ENCODE measurements around the gene NIN. TPM values are rescaled to one million over a fixed set of nuclear protein-coding genes. Genes with fewer than 3 reads are reported as not detected.

NIN gene
- total and polyA plus RNA-seq, 7 experiments from 2014 or later, result 51.1 to 149 (median 106) TPM

- ATAC-seq, result no peak
- H3K4me3 ChIP-seq (ENCODE audit: low read length), result no peak overlapping the region
- peaks cover 5 to 20% (median 19%) of the 10 kb centered on the region in 3 experiments for H3K36me3 ChIP-seq (ENCODE audit: control insufficient read depth in 2 of 3, insufficient read depth in 3 of 3, low read length in 3 of 3)
- no peaks in the 10 kb centered on the region for H3K9me3 Mint-ChIP-seq
- H3K27me3 ChIP-seq (ENCODE audit: control insufficient read depth in 2 of 2, insufficient read depth in 2 of 2, low read length in 2 of 2), result no peaks in the 10 kb centered on the region
- peaks cover 11 to 36% (median 23%) of the 10 kb centered on the region in 5 donors for H3K36me3 Mint-ChIP-seq
- H3K4me3 Mint-ChIP-seq, result no peak overlapping the region
- intact Hi-C loops (cut with micrococcal nuclease), result loop anchor here in 1 of 2 donors (2.0 kb wide), 1 partner anchor 14 kb away; no protein-coding TSS in a partner anchor
- H3K27ac Mint-ChIP-seq, result peak overlapping the region in 1 of 9 donors; percentile 31
- no peaks in the 10 kb centered on the region for H3K9me3 ChIP-seq (ENCODE audit: control insufficient read depth in 2 of 3, low read length in 3 of 3)
- ChIA-PET CTCF (interaction anchor here (0.7 kb wide), 1 partner anchor 55 kb away, joined by 3 read pairs; no protein-coding TSS in a partner anchor), POLR2A (interaction anchor here (0.7 to 1.2 kb wide), 3 partner anchors 14 to 19 kb away, joined by 3 read pairs; no protein-coding TSS in a partner anchor)
- DNase-seq, result no peak
- peaks cover 7 to 82% (median 63%) of the 10 kb centered on the region in 7 donors for H3K4me1 Mint-ChIP-seq
- peaks cover 4 to 5% of the 10 kb centered on the region in 2 donors for H3K4me1 ChIP-seq (ENCODE audit: control insufficient read depth in 2 of 2, insufficient read depth in 2 of 2, low read length in 2 of 2)
- no peaks in the 10 kb centered on the region for H3K27me3 Mint-ChIP-seq
- H3K27ac ChIP-seq (ENCODE audit: low read depth, low read length), result no peak overlapping the region
Observed at GRCh38 chr14:50806241-50806933, 24.6 kb downstream of the NIN start.

- H3K4me1 ChIP-seq (ENCODE audit: control insufficient read depth in 2 of 2, insufficient read depth in 2 of 2, low read length in 2 of 2), result peaks cover 0 to 5% of the 10 kb centered on the region in 2 donors
- Mint-ChIP-seq H3K27ac (no peak overlapping the region), H3K9me3 (no peaks in the 10 kb centered on the region), H3K4me3 (no peak overlapping the region), H3K36me3 (peaks cover 11 to 36% (median 23%) of the 10 kb centered on the region in 5 donors), H3K4me1 (peaks cover 7 to 76% (median 63%) of the 10 kb centered on the region in 7 donors), H3K27me3 (no peaks in the 10 kb centered on the region)
- DNase-seq, result no peak
- ChIA-PET CTCF (no interaction called here), POLR2A (interaction anchor here (1.2 to 2.4 kb wide), 3 partner anchors 12 to 19 kb away, joined by 3 to 12 read pairs (median 4); no protein-coding TSS in a partner anchor)
- no peak overlapping the region for H3K27ac ChIP-seq (ENCODE audit: low read depth, low read length)
- H3K27me3 ChIP-seq (ENCODE audit: control insufficient read depth in 2 of 2, insufficient read depth in 2 of 2, low read length in 2 of 2), result no peaks in the 10 kb centered on the region
- no peak overlapping the region for H3K4me3 ChIP-seq (ENCODE audit: low read length)
- no peak for ATAC-seq
- intact Hi-C loops (cut with micrococcal nuclease), result loop anchor here in 1 of 2 donors (1.0 kb wide), 1 partner anchor 8 kb away; no protein-coding TSS in a partner anchor
- H3K9me3 ChIP-seq (ENCODE audit: control insufficient read depth in 2 of 3, low read length in 3 of 3), result no peaks in the 10 kb centered on the region
- peaks cover 5 to 22% (median 21%) of the 10 kb centered on the region in 3 experiments for H3K36me3 ChIP-seq (ENCODE audit: control insufficient read depth in 2 of 3, insufficient read depth in 3 of 3, low read length in 3 of 3)
Observed at GRCh38 chr14:50805396-50805795, 25.6 kb downstream of the NIN start.

- peaks cover 5 to 28% (median 21%) of the 10 kb centered on the region in 3 experiments for H3K36me3 ChIP-seq (ENCODE audit: control insufficient read depth in 2 of 3, insufficient read depth in 3 of 3, low read length in 3 of 3)
- H3K4me1 ChIP-seq (ENCODE audit: control insufficient read depth in 2 of 2, insufficient read depth in 2 of 2, low read length in 2 of 2), result peaks cover 0 to 5% of the 10 kb centered on the region in 2 donors
- no peak for ATAC-seq
- POLR2A ChIA-PET, result interaction anchor here (0.6 to 2.4 kb wide), 7 partner anchors 11 to 367 kb away, joined by 3 to 12 read pairs (median 3); no protein-coding TSS in a partner anchor
- no peaks in the 10 kb centered on the region for H3K27me3 ChIP-seq (ENCODE audit: control insufficient read depth in 2 of 2, insufficient read depth in 2 of 2, low read length in 2 of 2)
- intact Hi-C loops (cut with micrococcal nuclease), result no loop called here
- H3K4me1 Mint-ChIP-seq, result peaks cover 6 to 77% (median 64%) of the 10 kb centered on the region in 7 donors
- no peaks in the 10 kb centered on the region for H3K9me3 Mint-ChIP-seq
- peaks cover 11 to 35% (median 22%) of the 10 kb centered on the region in 5 donors for H3K36me3 Mint-ChIP-seq
- CTCF ChIA-PET, result interaction anchor here (0.7 to 2.0 kb wide), 3 partner anchors 12 to 81 kb away, joined by 3 to 7 read pairs (median 4); no protein-coding TSS in a partner anchor
- peak overlapping the region in 2 of 10 donors; percentile 25 to 27 for H3K4me3 Mint-ChIP-seq
- no peak overlapping the region for H3K4me3 ChIP-seq (ENCODE audit: low read length)
- H3K9me3 ChIP-seq (ENCODE audit: control insufficient read depth in 2 of 3, low read length in 3 of 3), result no peaks in the 10 kb centered on the region
- peak overlapping the region in 7 of 9 donors; percentile 38 to 80 (median 65) for H3K27ac Mint-ChIP-seq
- no peak overlapping the region for H3K27ac ChIP-seq (ENCODE audit: low read depth, low read length)
- H3K27me3 Mint-ChIP-seq, result no peaks in the 10 kb centered on the region
- DNase-seq, result no peak
Observed at GRCh38 chr14:50804181-50804721, 26.7 kb downstream of the NIN start.

- H3K4me1 ChIP-seq (ENCODE audit: control insufficient read depth in 2 of 2, insufficient read depth in 2 of 2, low read length in 2 of 2), result peaks cover 0 to 5% of the 10 kb centered on the region in 2 donors
- H3K36me3 Mint-ChIP-seq, result peaks cover 15 to 45% (median 22%) of the 10 kb centered on the region in 5 donors
- ChIA-PET POLR2A (interaction anchor here (0.8 to 2.5 kb wide), 2 partner anchors 16 to 21 kb away, joined by 3 to 6 read pairs; no protein-coding TSS in a partner anchor), CTCF (no interaction called here)
- no peaks in the 10 kb centered on the region for H3K27me3 Mint-ChIP-seq
- no peaks in the 10 kb centered on the region for H3K9me3 ChIP-seq (ENCODE audit: control insufficient read depth in 2 of 3, low read length in 3 of 3)
- H3K36me3 ChIP-seq (ENCODE audit: control insufficient read depth in 2 of 3, insufficient read depth in 3 of 3, low read length in 3 of 3), result peaks cover 5 to 33% (median 21%) of the 10 kb centered on the region in 3 experiments
- intact Hi-C loops (cut with micrococcal nuclease), result loop anchor here in 1 of 2 donors (2.0 kb wide), 1 partner anchor 15 kb away; no protein-coding TSS in a partner anchor
- no peak overlapping the region for H3K4me3 Mint-ChIP-seq
- no peak for DNase-seq
- H3K27ac ChIP-seq (ENCODE audit: low read depth, low read length), result no peak overlapping the region
- no peak overlapping the region for H3K4me3 ChIP-seq (ENCODE audit: low read length)
- no peak for ATAC-seq
- H3K4me1 Mint-ChIP-seq, result peaks cover 12 to 78% (median 60%) of the 10 kb centered on the region in 7 donors
- no peaks in the 10 kb centered on the region for H3K27me3 ChIP-seq (ENCODE audit: control insufficient read depth in 2 of 2, insufficient read depth in 2 of 2, low read length in 2 of 2)
- H3K27ac Mint-ChIP-seq, result peak overlapping the region in 1 of 9 donors; percentile 15
- no peaks in the 10 kb centered on the region for H3K9me3 Mint-ChIP-seq
Observed at GRCh38 chr14:50801706-50802105, 29.3 kb downstream of the NIN start.

GRCh38 chr14:50800032-50800431 lies 30.9 kb downstream of the NIN start:
- Mint-ChIP-seq H3K36me3 (peaks cover 5 to 43% (median 12%) of the 10 kb centered on the region in 5 donors), H3K4me1 (peaks cover 13 to 79% (median 64%) of the 10 kb centered on the region in 7 donors), H3K27ac (peak overlapping the region in 3 of 9 donors; percentile 25 to 32 (median 28)), H3K9me3 (no peaks in the 10 kb centered on the region), H3K27me3 (no peaks in the 10 kb centered on the region), H3K4me3 (no peak overlapping the region)
- intact Hi-C loops (cut with micrococcal nuclease), result no loop called here
- Histone ChIP-seq H3K4me1 (ENCODE audit: control insufficient read depth in 2 of 2, insufficient read depth in 2 of 2, low read length in 2 of 2) (peaks cover 1 to 5% of the 10 kb centered on the region in 2 donors), H3K4me3 (ENCODE audit: low read length) (no peak overlapping the region), H3K36me3 (ENCODE audit: control insufficient read depth in 2 of 3, insufficient read depth in 3 of 3, low read length in 3 of 3) (peaks cover 5 to 23% (median 15%) of the 10 kb centered on the region in 3 experiments), H3K27ac (ENCODE audit: low read depth, low read length) (no peak overlapping the region), H3K27me3 (ENCODE audit: control insufficient read depth in 2 of 2, insufficient read depth in 2 of 2, low read length in 2 of 2) (no peaks in the 10 kb centered on the region), H3K9me3 (ENCODE audit: control insufficient read depth in 2 of 3, low read length in 3 of 3) (no peaks in the 10 kb centered on the region)
- DNase-seq (no peak), ATAC-seq (no peak)
- POLR2A ChIA-PET, result no interaction called here
- CTCF ChIA-PET, result interaction anchor here (0.7 to 1.3 kb wide), 3 partner anchors 22 to 167 kb away, joined by 3 to 4 read pairs (median 3); no protein-coding TSS in a partner anchor

GRCh38 chr14:50798048-50798421 lies 32.9 kb downstream of the NIN start:
- ATAC-seq, result no peak
- H3K27me3 Mint-ChIP-seq, result no peaks in the 10 kb centered on the region
- Histone ChIP-seq H3K36me3 (ENCODE audit: control insufficient read depth in 2 of 3, insufficient read depth in 3 of 3, low read length in 3 of 3) (peaks cover 0 to 23% (median 15%) of the 10 kb centered on the region in 3 experiments), H3K9me3 (ENCODE audit: control insufficient read depth in 2 of 3, low read length in 3 of 3) (no peaks in the 10 kb centered on the region), H3K4me1 (ENCODE audit: control insufficient read depth in 2 of 2, insufficient read depth in 2 of 2, low read length in 2 of 2) (peaks cover 19 to 22% of the 10 kb centered on the region in 2 donors), H3K4me3 (ENCODE audit: low read length) (no peak overlapping the region), H3K27me3 (ENCODE audit: control insufficient read depth in 2 of 2, insufficient read depth in 2 of 2, low read length in 2 of 2) (no peaks in the 10 kb centered on the region), H3K27ac (ENCODE audit: low read depth, low read length) (no peak overlapping the region)
- intact Hi-C loops (cut with micrococcal nuclease), result no loop called here
- CTCF ChIA-PET, result interaction anchor here (1.5 to 3.7 kb wide), 3 partner anchors 21 to 62 kb away, joined by 4 to 14 read pairs (median 4); no protein-coding TSS in a partner anchor
- peak overlapping the region in 8 of 9 donors; percentile 26 to 98 (median 74) for H3K27ac Mint-ChIP-seq
- no peaks in the 10 kb centered on the region for H3K9me3 Mint-ChIP-seq
- peak overlapping the region in 2 of 10 donors; percentile 15 to 39 for H3K4me3 Mint-ChIP-seq
- peaks cover 19 to 78% (median 64%) of the 10 kb centered on the region in 7 donors for H3K4me1 Mint-ChIP-seq
- DNase-seq, result no peak
- peaks cover 0 to 34% (median 4%) of the 10 kb centered on the region in 5 donors for H3K36me3 Mint-ChIP-seq
- POLR2A ChIA-PET, result no interaction called here
